Dedifferentiated amniotic fluid mesenchymal stem cell (primary cell): Measurements from ENCODE around the gene CHI3L1.

Source experiments
- DNase-seq: peaks from one replicate; pipeline ENCODE4 v3.0.0-alpha.2; 2016; ENCODE audit errors: extremely low spot score

Gene CHI3L1

DNA sequence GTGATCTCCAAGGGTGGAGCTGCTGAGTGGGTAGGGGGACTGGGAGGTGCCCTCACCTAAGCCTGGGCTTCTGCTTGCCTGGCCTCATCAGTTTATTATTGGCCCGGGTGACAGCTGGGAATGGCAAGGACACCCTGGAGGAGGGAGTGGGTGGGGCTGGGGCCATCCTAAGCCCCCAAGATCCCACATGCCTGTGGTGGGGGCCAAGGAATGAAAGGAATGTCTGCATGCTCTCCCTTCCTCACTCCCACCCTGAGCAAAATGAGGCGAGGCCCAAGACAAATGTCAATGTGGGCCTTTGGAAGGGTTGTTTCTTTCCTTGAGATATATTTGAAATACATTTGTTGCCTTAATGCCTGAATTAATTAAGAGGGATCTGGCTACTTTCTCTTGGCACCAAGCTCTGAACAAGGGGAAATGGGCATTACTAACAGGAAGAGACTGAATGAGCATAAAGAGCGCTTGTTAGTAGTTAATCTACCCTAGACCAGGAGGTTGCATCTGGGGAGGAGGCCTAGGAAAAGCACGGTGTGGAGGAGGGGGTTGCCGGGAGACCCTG is 19.7 kb upstream of the CHI3L1 start:
- DNase-seq = no peak

DNA sequence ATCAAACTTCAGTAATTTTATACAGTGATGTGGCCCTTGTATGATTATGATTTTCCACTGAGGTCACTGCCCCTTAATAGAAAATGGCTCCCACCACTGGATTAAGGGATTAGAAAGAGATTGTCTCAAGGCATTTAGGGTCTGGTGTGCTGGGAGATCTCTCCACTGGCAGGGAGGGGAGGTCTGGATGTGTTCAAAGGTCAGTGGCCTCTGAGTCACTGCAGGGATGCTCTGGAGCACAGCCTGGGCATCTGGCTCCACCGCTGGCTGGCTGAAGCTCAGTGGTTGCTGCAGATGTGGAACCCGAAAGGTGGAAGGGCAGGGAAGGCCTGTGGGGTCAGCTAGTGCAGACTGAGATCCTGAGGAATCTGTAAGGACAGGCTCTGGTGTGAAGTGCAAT is 18.3 kb upstream of the CHI3L1 start:
- DNase-seq = no peak

DNA sequence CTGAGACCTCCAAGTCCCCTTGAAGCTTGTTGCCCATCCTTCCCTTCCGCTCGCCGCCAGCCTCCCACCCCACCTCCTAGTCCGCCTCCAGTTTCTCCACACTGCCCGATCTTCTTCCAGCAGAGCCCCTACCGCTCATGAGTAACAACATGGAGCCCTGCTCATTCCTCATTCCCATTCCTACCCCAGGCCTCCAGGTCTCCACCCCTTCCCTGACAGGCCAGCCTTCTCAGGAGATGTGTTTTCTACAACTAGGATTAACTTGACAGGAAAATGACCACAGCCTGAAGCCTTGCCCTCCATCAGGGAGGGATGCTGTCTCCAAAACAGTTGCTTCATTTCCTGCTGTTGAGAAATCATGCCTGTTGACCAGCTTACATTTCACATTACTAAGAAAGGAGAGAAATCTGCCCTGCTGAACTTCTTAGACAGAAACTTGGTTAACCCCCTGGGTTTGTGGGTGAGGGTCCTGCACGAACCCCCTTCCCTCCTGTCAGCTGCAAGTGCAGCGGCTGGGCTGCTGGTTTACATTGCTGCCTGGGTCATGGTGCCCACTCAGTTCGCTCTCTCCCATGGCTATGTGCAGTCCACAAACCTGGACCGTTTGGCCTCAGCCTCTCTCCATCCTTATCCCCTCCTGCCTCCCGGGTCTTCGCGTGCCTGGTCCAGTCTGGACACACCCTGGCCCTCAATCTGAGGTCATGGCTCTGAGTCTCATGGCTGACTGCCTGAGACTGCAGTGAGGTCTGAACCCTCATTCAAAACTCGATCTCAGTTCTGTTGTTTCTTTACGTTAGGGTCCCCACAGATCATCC is 16.1 kb upstream of the CHI3L1 start:
- DNase-seq = peak; percentile 81

- DNase-seq = no peak
Measured at GRCh38 chr1:203201516-203202205, 15.2 kb upstream of the CHI3L1 start.

- DNase-seq = no peak
Measured at GRCh38 chr1:203200916-203201315, 14.4 kb upstream of the CHI3L1 start.

GRCh38 chr1:203199816-203200571 is 13.5 kb upstream of the CHI3L1 start:
- peak; percentile 20 for DNase-seq

DNA sequence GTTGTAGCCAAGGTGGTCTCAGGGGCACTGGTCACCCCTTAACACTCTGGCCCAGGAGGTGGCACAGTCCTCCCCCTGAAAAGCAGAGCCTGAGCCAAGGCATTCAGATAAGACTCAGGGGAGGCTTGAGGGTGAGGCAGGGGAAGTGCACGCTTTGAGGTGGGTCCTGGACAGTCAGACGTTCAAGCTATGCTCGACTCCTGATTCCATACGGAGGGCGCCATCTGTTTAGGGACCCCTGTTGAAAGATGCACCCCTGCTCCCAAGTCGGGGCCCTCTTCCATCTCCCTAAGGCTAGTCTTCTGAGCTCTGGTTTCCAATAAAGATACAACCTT is 12.9 kb upstream of the CHI3L1 start:
- no peak for DNase-seq

DNA sequence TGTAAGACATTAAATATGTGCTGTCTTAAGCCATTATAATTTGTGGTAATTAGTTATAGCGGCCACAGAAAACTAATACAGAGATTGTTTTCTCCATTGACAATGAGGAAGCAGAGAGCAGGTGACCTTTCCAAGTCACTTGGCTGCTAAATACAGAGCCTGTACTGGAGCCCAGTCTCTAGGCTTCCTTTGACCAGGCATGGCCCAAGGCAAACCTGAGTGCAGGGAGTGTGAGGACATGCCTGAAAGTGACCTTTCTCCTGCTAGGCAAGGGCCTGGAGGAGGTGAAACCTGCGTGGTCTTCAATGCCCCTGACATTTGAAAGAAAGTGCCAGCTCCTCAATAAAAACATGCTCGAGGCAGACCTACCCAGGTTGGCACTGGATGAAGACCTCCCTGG is 12.5 kb upstream of the CHI3L1 start:
- DNase-seq = no peak

GRCh38 chr1:203197625-203198024 is 11.1 kb upstream of the CHI3L1 start:
- peak; percentile 52 for DNase-seq

- DNase-seq = no peak
Measured at GRCh38 chr1:203196371-203196770, 9.9 kb upstream of the CHI3L1 start.

DNA sequence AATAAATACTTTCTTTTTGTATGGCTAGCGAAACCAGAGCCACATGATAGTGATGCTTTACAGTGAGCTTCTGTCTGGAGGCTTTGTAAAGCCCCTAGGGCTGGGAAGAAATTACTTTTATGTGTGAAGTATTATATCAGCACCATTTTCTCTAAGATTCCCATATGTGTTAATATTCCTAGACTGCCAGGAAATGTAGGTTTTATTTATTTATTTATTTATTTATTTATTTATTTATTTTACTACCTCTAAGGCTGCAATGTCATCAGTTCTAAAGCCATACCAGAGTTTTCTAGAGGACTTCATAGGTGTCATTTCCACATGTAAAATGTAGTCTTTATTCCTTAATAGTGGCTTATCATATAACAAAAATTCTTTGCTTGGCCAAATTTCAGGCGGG is 4.4 kb upstream of the CHI3L1 start:
- DNase-seq = no peak

- no peak for DNase-seq
Measured at GRCh38 chr1:203189951-203190352, 3.4 kb upstream of the CHI3L1 start.

- no peak for DNase-seq
Measured at GRCh38 chr1:203188686-203189232, 2.3 kb upstream of the CHI3L1 start.

DNA sequence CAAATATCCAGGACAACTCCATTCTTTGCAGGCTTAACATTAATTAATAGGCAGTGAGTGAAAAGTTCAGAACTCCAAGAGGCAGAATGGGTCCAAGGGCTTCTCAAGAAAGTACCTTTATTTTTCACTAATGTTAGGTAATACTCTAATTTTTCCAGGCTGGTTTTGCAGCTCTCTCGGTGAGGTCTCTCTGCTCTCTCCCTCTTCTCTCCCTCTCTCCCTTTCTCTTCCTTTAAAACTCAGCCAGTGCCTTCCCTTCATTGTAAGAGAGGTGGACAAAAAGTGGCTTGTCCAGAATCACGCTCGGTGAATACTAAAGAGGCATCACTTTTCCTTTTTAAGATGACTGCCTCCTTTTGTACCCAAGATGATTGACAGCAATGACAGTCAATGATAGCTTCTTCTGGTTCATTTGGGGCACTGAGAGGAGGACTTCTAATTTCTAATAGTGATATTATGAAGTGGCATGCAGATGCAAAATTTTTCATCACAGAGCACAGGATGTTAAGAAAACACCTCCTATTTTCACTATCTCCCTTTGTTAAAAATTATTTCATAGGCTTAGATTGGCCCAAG is 1.3 kb upstream of the CHI3L1 start:
- DNase-seq = no peak

DNA sequence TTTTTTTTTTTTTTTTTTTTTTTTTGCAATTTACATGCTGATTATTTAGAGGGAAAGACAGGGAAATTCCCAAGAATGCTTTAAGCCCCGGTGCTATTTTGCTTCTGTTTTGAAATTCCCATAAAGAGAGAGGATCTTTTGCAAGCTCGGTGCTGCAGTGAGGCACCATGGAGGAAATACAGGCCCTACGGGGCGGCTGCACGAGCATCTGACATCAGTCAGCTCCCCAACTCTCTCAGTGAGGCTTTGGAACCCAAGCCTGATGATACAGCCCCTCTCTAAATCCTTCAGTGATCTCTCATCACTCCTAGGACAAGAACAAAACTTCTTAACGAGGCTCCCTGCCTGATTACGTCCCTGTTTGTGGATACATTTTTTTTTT is 791 bp upstream of the CHI3L1 start:
- DNase-seq = no peak

DNA sequence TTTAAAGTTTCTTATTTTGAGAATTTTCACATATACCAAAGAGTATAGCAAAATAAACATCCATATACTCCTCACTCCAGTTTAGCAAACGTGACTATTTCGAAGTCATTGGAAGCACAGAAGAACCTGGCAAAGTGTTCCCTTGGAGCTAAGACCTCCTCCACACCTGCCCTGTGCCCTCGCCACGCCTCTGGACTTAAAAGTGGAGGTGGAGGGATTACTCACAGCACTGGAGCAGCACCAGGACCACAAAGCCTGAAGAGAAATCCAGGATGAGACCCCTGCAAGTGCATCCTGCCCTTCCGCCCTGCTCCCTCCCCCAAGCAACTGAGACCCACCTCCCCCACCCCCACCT is 436 bp downstream of the CHI3L1 start:
- DNase-seq = no peak

DNA sequence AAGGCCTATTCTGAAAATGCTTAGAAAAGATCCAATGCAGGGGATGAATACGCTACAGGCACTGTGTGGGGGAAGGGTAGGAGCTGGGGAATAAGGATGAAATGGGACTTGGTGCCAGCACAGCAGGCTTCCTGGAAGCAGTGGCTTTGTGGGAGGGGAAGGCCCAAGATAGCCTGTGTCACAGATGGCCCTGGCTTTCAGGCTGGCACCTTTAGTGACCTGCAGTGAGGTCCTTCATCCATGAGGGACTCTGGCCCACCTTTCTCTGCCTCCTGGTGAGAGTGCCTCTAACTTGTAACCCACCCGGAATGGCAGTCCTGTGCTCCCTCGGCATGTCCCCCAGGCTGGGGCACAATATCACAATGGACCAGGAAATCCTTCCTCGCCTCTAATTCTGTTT is 919 bp downstream of the CHI3L1 start:
- DNase-seq = no peak

DNA sequence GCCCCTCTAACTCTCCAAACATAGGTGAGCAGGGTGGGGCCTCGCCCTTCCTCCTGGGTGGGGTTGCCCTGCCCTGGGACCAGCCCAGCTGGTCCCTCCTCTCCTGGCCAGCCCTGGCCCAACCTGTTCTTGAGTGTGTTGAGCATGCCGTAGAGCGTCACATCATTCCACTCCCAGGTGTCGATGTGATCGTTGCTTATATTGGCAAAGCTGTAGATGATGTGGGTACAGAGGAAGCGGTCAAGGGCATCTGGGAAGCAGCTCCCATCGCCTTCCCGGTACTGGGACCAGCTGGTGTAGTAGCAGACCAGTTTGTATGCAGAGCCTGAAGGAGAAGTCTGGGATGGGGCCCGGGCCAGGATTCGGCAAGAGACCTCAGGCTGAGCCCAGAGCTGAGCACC is 1.4 kb downstream of the CHI3L1 start:
- DNase-seq = no peak

- no peak for DNase-seq
Measured at GRCh38 chr1:203184467-203184866, 2.0 kb downstream of the CHI3L1 start.

GRCh38 chr1:203183828-203184227 is 2.7 kb downstream of the CHI3L1 start:
- no peak for DNase-seq

- no peak for DNase-seq
Measured at GRCh38 chr1:203182387-203182953, 4.0 kb downstream of the CHI3L1 start.
